ENCODE measurements around the gene GNAL. TPM values are rescaled to one million over a fixed set of nuclear protein-coding genes. Genes with fewer than 3 reads are reported as not detected.

The GNAL gene
- total RNA-seq, 1 experiment from 2014 or later = 2.7 TPM

- Histone ChIP-seq H3K4me3 (no peak overlapping the region), H3K36me3 (no peaks in the 10 kb centered on the region), H3K27me3 (no peaks in the 10 kb centered on the region), H3K9me3 (no peaks in the 10 kb centered on the region)
- DNase-seq = no peak
Measured at GRCh38 chr18:11802586-11802985, 113.5 kb downstream of the GNAL start.

- H3K9me3 ChIP-seq = no peaks in the 10 kb centered on the region
- no peaks in the 10 kb centered on the region for H3K27me3 ChIP-seq
- no peaks in the 10 kb centered on the region for H3K36me3 ChIP-seq
- H3K4me3 ChIP-seq = no peak overlapping the region
- DNase-seq = no peak
Measured at GRCh38 chr18:11807233-11807632, 118.2 kb downstream of the GNAL start.

GRCh38 chr18:11808001-11808855 is 119.2 kb downstream of the GNAL start:
- DNase-seq = peak; percentile 13
- no peaks in the 10 kb centered on the region for H3K36me3 ChIP-seq
- no peaks in the 10 kb centered on the region for H3K27me3 ChIP-seq
- no peaks in the 10 kb centered on the region for H3K9me3 ChIP-seq
- H3K4me3 ChIP-seq = no peak overlapping the region

DNA sequence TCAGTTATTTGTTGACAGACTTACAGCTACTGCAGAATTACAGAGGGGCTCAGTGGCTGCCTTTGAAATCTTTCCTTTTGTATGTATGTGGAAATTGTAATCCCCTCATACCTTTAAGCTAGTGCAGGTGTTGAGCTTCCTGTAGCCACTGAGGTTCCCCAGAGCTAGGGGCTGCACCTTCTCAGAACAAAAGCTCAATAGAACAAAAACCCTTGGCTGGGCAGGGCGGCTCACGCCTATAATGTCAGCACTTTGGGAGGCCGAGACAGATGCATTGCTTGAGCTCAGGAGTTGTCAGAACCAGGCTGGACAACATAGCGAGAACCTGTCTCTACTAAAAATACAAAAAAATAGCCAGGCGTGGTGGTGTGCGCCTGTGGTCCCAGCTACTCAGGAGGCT is 120.8 kb downstream of the GNAL start:
- Histone ChIP-seq H3K9me3 (no peaks in the 10 kb centered on the region), H3K4me3 (no peak overlapping the region), H3K27me3 (no peaks in the 10 kb centered on the region), H3K36me3 (no peaks in the 10 kb centered on the region)
- no peak for DNase-seq

- DNase-seq = no peak
- H3K27me3 ChIP-seq = no peaks in the 10 kb centered on the region
Measured at GRCh38 chr18:11810379-11810778, 121.3 kb downstream of the GNAL start.

GRCh38 chr18:11811009-11811408 is 121.9 kb downstream of the GNAL start:
- no peaks in the 10 kb centered on the region for H3K36me3 ChIP-seq
- H3K27me3 ChIP-seq = no peaks in the 10 kb centered on the region
- H3K9me3 ChIP-seq = no peaks in the 10 kb centered on the region
- DNase-seq = no peak
- H3K4me3 ChIP-seq = no peak overlapping the region

More at GRCh38 chr18:11810379-11810778, 121.3 kb downstream of the GNAL start:
- no peaks in the 10 kb centered on the region for H3K9me3 ChIP-seq
- H3K4me3 ChIP-seq = no peak overlapping the region
- H3K36me3 ChIP-seq = no peaks in the 10 kb centered on the region

- H3K36me3 ChIP-seq = no peaks in the 10 kb centered on the region
- DNase-seq = no peak
- no peaks in the 10 kb centered on the region for H3K9me3 ChIP-seq
- no peak overlapping the region for H3K4me3 ChIP-seq
- no peaks in the 10 kb centered on the region for H3K27me3 ChIP-seq
Measured at GRCh38 chr18:11817229-11817628, 128.2 kb downstream of the GNAL start.

GRCh38 chr18:11818486-11819203 is 129.6 kb downstream of the GNAL start:
- no peak overlapping the region for H3K4me3 ChIP-seq
- H3K36me3 ChIP-seq = no peaks in the 10 kb centered on the region
- no peaks in the 10 kb centered on the region for H3K9me3 ChIP-seq
- no peaks in the 10 kb centered on the region for H3K27me3 ChIP-seq
- no peak for DNase-seq

GRCh38 chr18:11819938-11820337 is 130.9 kb downstream of the GNAL start:
- no peak overlapping the region for H3K4me3 ChIP-seq
- no peaks in the 10 kb centered on the region for H3K36me3 ChIP-seq
- H3K9me3 ChIP-seq = no peaks in the 10 kb centered on the region
- DNase-seq = no peak
- H3K27me3 ChIP-seq = no peaks in the 10 kb centered on the region

DNA sequence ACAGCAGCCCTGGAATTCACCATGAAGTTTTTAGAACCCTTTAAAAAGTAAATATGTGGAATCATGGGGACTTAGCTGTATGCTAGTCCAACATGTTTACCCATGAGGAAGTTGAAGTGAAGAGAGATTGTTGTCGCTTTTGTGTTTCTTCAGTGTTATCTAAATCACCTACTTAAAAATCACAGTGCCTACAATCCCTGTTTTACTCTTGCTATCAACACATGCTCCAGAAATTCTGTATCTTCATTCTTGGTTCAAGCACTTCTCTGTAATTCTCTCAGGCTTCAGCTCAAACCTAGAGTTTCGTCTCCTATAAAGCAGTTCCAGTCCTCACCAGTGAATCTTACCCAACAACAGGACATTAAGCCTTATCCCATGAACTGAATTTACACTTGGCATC is 131.6 kb downstream of the GNAL start:
- Histone ChIP-seq H3K27me3 (no peaks in the 10 kb centered on the region), H3K36me3 (no peaks in the 10 kb centered on the region), H3K9me3 (no peaks in the 10 kb centered on the region), H3K4me3 (no peak overlapping the region)
- DNase-seq = no peak

DNA sequence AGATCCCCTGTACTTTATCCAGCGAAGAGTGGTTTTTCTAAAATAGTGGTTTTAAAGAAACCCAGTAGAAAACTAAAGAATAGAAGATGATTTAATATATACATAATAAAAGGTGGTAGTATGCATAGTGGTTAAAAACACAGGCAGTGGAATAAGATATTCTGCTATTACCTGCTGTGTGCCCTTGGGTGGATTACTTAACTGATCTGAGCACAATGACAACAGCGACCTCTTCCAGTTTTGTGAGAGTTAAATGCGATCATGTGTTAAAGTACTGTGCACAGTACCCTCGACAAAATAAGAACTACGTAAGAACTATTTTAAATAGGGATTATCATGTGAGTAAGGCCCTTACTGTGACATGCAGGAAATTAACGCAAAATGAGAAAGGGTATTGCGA is 132.1 kb downstream of the GNAL start:
- Histone ChIP-seq H3K4me3 (no peak overlapping the region), H3K36me3 (no peaks in the 10 kb centered on the region), H3K9me3 (no peaks in the 10 kb centered on the region), H3K27me3 (no peaks in the 10 kb centered on the region)
- no peak for DNase-seq

- no peaks in the 10 kb centered on the region for H3K9me3 ChIP-seq
- H3K36me3 ChIP-seq = no peaks in the 10 kb centered on the region
- no peak overlapping the region for H3K4me3 ChIP-seq
- H3K27me3 ChIP-seq = no peaks in the 10 kb centered on the region
- DNase-seq = no peak
Measured at GRCh38 chr18:11821643-11822237, 132.7 kb downstream of the GNAL start.

- Histone ChIP-seq H3K27me3 (no peaks in the 10 kb centered on the region), H3K4me3 (no peak overlapping the region), H3K36me3 (no peaks in the 10 kb centered on the region), H3K9me3 (no peaks in the 10 kb centered on the region)
- DNase-seq = no peak
Measured at GRCh38 chr18:11823545-11823944, 134.5 kb downstream of the GNAL start.

- no peak for DNase-seq
- Histone ChIP-seq H3K36me3 (no peaks in the 10 kb centered on the region), H3K4me3 (no peak overlapping the region), H3K27me3 (no peaks in the 10 kb centered on the region), H3K9me3 (no peaks in the 10 kb centered on the region)
Measured at GRCh38 chr18:11826836-11827235, 137.8 kb downstream of the GNAL start.

DNA sequence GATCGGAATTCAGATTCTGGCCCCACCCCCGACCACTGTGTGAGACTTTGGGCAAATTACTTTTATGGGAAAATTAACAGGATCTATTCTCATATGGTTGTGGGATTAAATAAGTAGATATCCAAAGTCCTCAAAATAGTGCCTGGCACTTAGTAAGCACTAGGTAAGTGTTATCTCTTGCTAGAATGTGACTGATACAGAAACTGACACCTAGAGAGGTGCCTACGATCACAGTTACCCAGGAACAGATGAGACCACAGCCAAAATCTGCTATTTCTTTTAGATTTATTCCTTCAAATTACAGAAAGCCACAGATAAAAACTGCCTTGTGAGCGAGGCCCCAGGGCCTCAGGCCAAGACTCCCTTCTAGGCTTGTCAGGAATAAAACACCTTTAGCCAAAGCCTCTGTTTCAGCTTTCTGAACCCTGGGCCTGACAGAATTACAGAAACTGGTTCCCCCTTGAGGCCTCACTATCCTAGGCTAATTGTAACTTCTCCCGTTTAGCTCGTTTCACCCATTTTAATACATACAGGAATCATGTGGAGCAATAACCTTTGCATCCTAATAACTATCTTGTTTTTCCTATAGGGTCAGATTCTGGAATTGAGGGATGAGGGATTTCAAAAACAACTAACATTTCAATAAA is 139.8 kb downstream of the GNAL start:
- no peaks in the 10 kb centered on the region for H3K27me3 ChIP-seq
- H3K36me3 ChIP-seq = no peaks in the 10 kb centered on the region
- H3K9me3 ChIP-seq = no peaks in the 10 kb centered on the region
- no peak overlapping the region for H3K4me3 ChIP-seq
- DNase-seq = no peak

GRCh38 chr18:11830585-11830984 is 141.5 kb downstream of the GNAL start:
- Histone ChIP-seq H3K9me3 (no peaks in the 10 kb centered on the region), H3K36me3 (no peaks in the 10 kb centered on the region), H3K4me3 (no peak overlapping the region), H3K27me3 (no peaks in the 10 kb centered on the region)
- no peak for DNase-seq

DNA sequence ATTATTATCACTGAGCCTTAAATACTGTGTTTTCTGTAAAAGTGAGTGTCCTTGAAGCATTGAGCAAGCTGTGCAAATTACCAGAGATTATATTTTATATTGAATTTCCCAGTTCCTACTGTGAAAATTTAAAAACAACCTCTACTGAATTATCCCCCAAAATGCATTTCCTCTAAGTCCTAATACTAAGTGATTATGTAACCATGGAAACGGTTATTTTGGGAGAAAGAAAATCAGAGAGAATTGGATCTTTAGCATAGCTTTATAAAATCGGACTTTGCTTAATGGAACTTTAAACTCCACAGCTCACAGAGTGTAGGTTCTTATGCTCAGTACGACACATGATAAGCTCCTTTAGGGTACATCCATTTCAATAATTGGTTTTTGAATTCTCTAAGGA is 142.9 kb downstream of the GNAL start:
- H3K36me3 ChIP-seq = no peaks in the 10 kb centered on the region

More for the DNA sequence above, 142.9 kb downstream of the GNAL start:
- Histone ChIP-seq H3K27me3 (no peaks in the 10 kb centered on the region), H3K4me3 (no peak overlapping the region), H3K9me3 (no peaks in the 10 kb centered on the region)
- DNase-seq = no peak

Data from MG63 (cell line).